ENCODE data around the gene TSBP1. TPM values are rescaled to one million over a fixed set of nuclear protein-coding genes. Genes with fewer than 3 reads are reported as not detected.

TSBP1 gene
- polyA plus RNA-seq, 1 donor from 2014 or later: not detected

DNA sequence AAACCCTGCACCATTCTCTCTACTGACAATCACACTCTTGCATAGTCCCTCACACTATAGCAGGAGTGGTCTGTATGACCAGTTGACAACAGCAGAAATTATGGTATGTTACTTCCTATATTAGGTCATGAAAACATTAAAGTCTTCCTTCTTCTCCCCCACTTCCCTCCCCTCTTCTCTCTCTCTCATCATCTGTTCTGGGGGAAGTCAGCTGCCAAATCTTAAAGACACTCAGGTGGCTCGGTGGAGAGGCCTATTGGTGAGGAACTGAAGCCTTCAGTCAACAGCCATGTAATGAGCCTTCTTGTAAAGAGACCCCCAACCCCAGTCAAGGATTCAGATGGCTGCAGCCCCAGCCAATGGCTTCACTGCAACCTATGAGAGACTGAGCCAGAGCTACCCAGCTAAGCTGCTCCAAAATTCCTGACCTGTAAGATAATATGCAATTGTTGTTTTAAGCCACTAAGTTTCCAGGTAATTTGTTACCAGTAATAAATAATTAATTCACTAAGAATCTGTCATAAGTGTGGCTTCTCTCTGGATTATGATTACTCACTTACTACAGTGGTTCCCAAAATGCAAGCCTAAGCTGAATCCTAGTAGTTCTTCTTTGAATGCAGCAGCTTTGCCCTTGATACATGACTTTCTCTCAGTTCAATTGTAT is 11.2 kb upstream of the TSBP1 start:
- Histone ChIP-seq H3K9me3 (ENCODE audit: low read length) (no peaks in the 10 kb centered on the region), H3K9me2 (ENCODE audit: insufficient read depth, low read length) (no peaks in the 10 kb centered on the region), H3F3A (ENCODE audit: insufficient read depth, low read length, poor library complexity, severe bottlenecking) (no peaks in the 10 kb centered on the region), H2AFZ (ENCODE audit: low read depth, low read length) (no peak overlapping the region), H3K27me3 (ENCODE audit: insufficient read depth, low read depth, low read length) (no peaks in the 10 kb centered on the region), H3K36me3 (ENCODE audit: insufficient read depth, low read length) (no peaks in the 10 kb centered on the region), H3K4me3 (ENCODE audit: low read length) (no peak overlapping the region), H3K79me2 (replicated peaks; ENCODE audit: insufficient read depth, low read length) (no peaks in the 10 kb centered on the region), H4K20me1 (ENCODE audit: insufficient read depth) (no peaks in the 10 kb centered on the region), H3K9ac (ENCODE audit: low read length) (no peak overlapping the region), H3K27ac (ENCODE audit: low read length) (no peak overlapping the region), H3K4me2 (ENCODE audit: low read length) (no peak overlapping the region)
- no peak for TF ChIP-seq EP300 (conservative IDR thresholded peaks at IDR 0.05; ENCODE audit: poor library complexity, severe bottlenecking)
- no peak for TF ChIP-seq TAF1 (IDR thresholded peaks at IDR 0.05; ENCODE audit: low read depth)
- no peak for TF ChIP-seq RAD21 (conservative IDR thresholded peaks at IDR 0.05)
- TF ChIP-seq EZH2 (IDR thresholded peaks at IDR 0.05; ENCODE audit: borderline replicate concordance, insufficient read depth, low read length, poor library complexity, severe bottlenecking): no peak
- TF ChIP-seq, protein P1, sequence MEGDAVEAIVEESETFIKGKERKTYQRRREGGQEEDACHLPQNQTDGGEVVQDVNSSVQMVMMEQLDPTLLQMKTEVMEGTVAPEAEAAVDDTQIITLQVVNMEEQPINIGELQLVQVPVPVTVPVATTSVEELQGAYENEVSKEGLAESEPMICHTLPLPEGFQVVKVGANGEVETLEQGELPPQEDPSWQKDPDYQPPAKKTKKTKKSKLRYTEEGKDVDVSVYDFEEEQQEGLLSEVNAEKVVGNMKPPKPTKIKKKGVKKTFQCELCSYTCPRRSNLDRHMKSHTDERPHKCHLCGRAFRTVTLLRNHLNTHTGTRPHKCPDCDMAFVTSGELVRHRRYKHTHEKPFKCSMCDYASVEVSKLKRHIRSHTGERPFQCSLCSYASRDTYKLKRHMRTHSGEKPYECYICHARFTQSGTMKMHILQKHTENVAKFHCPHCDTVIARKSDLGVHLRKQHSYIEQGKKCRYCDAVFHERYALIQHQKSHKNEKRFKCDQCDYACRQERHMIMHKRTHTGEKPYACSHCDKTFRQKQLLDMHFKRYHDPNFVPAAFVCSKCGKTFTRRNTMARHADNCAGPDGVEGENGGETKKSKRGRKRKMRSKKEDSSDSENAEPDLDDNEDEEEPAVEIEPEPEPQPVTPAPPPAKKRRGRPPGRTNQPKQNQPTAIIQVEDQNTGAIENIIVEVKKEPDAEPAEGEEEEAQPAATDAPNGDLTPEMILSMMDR (IDR thresholded peaks at IDR 0.05; ENCODE audit: poor library complexity, severe bottlenecking): no peak
- no peak for TF ChIP-seq MXI1 (conservative IDR thresholded peaks at IDR 0.05; ENCODE audit: poor library complexity, severe bottlenecking)
- TF ChIP-seq REST (IDR thresholded peaks at IDR 0.05; ENCODE audit: borderline replicate concordance): no peak

DNA sequence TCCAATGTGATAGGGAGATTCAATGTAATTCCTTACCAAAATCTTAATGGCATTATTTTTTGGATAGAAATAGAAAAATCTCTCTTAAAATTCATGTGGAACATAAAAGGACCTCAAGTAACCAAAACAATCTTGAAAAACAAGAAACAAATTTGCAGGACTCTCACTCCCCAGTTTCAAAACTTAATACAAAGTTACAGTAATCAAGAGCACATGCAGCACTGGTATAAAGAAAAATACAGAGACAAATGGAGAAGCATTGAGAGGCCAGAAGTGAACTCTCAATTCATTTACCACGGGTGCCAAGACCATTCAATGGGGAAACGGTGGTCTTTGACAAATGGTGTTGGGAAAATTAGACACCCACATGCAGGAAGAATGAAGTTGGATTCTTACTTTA is 7.8 kb upstream of the TSBP1 start:
- Histone ChIP-seq H3F3A (ENCODE audit: insufficient read depth, low read length, poor library complexity, severe bottlenecking) (no peaks in the 10 kb centered on the region), H3K9me2 (ENCODE audit: insufficient read depth, low read length) (no peaks in the 10 kb centered on the region), H4K20me1 (ENCODE audit: insufficient read depth) (no peaks in the 10 kb centered on the region), H3K9me3 (ENCODE audit: low read length) (no peaks in the 10 kb centered on the region), H3K79me2 (replicated peaks; ENCODE audit: insufficient read depth, low read length) (no peaks in the 10 kb centered on the region), H3K4me2 (ENCODE audit: low read length) (no peak overlapping the region), H3K27me3 (ENCODE audit: insufficient read depth, low read depth, low read length) (no peaks in the 10 kb centered on the region), H3K9ac (ENCODE audit: low read length) (no peak overlapping the region), H3K4me3 (ENCODE audit: low read length) (no peak overlapping the region), H3K27ac (ENCODE audit: low read length) (no peak overlapping the region), H3K36me3 (ENCODE audit: insufficient read depth, low read length) (no peaks in the 10 kb centered on the region), H2AFZ (ENCODE audit: low read depth, low read length) (no peak overlapping the region)
- no peak for TF ChIP-seq REST (IDR thresholded peaks at IDR 0.05; ENCODE audit: borderline replicate concordance)
- TF ChIP-seq EZH2 (IDR thresholded peaks at IDR 0.05; ENCODE audit: borderline replicate concordance, insufficient read depth, low read length, poor library complexity, severe bottlenecking): no peak
